Measurements from ENCODE around the gene CAMK2N1.
A peak's percentile ranks its signal among the peaks of the same experiment; 100 is the strongest.
"Not testable (repeated sequence)": the region's sequence is repeated elsewhere in the genome, so short reads cannot be mapped to it uniquely, and the experiment has no call there.

Gene CAMK2N1

DNA sequence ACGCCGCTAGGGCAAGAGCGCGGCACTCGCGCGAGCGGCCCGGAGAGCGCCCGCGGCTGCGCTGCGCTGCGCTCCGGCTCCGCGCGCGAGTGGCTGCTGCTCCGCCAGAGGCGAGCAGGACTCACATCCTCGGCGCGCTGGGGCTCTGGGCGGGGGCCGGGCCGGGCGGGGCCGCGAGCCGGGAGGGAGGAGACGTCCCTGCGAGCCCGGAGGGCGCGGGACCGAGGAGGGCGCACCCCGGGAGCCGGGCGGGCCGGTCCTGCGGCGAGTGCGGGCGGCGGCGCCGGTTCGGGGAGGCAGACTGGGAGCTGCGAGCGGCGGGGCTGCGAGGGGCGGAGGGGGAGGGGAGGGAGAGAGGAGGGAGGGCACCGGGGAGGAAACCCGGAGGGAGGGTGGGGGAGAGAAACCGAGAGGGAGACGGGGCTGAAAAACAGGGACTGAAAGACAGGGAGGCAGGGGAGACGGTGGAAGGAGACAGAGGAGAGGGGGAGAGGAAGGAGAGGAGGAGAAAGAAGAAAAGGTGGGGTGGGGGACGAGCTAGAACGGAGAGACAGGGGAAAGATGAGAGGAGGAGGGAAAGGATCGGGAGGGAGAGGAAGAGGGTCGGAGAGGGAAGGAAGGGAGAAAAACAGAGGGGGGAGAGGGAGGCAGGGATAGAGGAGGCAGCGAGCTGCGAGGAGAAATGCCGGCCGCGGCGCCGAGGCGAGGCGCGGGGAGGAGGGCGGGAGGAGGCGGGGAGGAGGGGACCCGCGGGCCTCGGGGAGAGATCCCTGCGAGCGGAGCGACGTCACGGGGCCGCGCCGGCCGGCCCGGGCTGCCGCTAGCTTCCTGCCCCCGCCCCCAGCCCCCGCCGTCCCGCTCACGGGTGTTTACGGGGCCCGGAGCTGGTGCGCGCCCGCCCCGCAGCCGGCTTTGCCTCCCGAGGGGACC lies at the start of gene CAMK2N1:
Gene CAMK2N1 (minus strand): TSS at position 684 of the 930 bp plus-strand sequence. CDS start 831 bp downstream, outside the sequence.
- no peak for FAIRE-seq

DNA sequence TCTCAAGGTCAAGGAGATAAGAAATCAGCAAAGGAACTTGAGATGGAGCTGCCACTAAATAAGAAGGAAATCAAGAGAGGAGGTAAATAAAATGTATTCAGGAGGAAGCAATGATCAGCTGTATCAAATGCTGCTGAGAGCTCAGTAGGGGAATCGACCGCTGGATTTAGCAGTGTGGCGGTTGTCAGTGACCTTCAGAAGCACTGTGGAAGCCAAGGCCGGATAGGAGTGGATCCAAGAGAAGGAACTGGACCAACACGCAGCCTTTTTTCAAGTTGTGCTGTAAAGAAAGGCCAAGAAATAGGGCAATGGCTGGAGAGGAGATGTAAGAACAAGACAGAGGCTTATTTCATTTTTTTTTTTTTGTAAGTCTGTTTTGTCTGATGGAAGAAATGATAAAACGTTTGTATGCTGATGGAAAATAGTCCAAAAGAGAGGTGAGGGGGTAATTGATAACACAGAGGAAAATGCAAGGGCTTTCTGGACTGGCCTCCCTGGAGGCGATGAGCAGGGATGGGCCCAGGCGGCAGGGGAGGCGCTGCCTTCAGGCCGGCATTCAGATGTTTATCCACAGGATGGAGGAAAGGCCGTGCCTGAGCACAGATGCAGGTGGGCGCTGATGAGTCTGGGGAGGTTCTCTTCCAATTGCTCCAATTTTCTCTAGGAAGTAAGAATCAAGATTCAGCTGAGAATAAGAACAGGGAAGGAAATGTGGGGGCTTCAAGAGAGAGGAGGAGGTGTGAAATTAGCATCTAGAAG lies 48.8 kb upstream of the CAMK2N1 start:
- FAIRE-seq: no peak

DNA sequence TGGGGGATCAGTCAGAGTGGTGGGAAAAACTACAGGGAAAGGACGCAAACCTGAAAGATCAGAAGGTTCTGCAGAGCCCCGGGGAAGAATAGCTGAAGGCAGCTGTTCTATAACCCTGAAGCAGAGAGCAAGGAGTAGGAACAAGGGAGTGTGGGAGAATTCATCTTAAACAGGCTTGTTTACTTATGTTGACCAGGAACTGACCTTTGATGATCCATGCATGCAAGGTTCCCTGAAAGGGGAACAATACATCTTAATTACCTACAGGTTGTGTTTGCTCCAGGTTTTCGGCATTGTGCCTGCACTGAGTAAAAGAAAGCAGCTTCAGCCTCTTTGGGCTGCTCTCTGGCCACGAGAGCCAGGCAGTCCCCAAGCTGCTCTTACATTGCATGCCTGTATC lies 47.6 kb upstream of the CAMK2N1 start:
- FAIRE-seq: no peak

DNA sequence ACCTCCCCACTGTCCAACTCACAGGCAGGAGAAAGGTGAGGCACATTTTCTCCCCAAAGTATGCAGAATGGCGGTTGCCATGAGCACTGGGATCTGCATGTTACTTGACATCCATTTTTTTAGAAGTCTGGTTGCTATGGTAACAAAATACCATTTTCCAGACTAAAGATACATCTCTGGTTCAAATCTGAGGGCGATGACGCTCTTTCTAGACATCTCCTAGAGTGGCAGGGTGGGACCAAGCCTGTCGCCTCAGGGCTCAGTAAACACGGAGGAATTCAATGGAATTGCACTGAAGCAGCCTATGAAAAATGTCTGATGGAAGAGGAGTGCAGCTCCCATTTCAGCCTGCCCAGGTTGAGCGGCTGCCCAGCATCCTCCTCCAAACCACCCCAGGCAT lies 44.9 kb upstream of the CAMK2N1 start:
- FAIRE-seq: no peak

DNA sequence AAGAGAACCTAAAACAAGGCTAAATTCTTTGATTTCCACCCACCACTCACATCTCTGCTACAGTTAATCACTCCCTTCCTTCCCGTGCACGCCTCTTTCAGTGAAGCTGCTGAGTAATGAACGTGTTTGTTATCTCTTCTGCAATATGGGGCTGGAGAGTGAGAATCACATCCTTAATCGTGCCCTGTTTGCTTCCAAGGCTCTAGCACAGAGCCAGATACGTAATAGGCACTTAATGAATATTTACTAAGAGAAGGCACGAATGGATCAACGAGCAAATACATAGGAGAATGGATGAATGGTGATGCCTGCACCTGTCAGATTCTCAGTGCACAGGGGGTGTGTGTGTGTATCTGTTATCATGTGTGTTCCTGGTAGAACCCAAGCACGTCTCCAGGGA lies 44.3 kb upstream of the CAMK2N1 start:
- FAIRE-seq: no peak

DNA sequence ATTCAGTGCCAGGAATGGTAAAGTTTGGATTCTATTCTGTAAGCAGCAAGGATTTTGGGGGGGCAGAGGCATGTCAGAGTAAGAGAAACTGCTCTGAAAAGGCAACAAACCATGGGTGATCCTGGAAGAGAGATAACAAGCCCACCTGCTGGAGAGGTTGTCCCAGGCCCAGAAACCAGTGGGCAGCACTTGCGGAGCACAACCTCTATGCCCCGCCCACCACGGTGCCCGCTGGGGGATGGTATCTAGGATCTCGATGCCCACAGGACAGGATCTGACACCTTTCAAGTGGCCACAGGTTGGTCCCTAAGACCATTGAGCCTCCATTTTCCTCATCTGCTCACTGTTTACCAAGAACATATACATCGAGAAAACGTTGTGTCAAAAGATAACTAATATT lies 42.2 kb upstream of the CAMK2N1 start:
- FAIRE-seq: no peak

DNA sequence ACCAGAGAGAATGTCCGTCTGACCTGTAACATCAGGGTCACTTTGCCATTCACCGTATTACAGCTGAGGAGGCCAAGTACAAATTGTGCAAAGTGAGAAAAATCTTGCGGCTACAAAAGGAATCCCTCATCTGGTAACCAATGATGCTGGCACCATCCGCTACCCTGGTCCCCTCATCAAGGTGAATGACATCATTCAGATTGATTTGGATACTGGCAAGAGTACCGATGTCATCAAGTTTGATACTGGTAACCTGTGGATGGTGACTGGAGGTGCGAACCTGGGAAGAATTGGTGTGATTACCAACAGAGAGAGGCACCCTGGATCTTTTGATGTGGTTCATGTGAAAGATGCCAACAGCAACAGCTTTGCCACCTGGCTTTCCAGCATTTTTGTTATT lies 40.3 kb upstream of the CAMK2N1 start:
- no peak for FAIRE-seq

DNA sequence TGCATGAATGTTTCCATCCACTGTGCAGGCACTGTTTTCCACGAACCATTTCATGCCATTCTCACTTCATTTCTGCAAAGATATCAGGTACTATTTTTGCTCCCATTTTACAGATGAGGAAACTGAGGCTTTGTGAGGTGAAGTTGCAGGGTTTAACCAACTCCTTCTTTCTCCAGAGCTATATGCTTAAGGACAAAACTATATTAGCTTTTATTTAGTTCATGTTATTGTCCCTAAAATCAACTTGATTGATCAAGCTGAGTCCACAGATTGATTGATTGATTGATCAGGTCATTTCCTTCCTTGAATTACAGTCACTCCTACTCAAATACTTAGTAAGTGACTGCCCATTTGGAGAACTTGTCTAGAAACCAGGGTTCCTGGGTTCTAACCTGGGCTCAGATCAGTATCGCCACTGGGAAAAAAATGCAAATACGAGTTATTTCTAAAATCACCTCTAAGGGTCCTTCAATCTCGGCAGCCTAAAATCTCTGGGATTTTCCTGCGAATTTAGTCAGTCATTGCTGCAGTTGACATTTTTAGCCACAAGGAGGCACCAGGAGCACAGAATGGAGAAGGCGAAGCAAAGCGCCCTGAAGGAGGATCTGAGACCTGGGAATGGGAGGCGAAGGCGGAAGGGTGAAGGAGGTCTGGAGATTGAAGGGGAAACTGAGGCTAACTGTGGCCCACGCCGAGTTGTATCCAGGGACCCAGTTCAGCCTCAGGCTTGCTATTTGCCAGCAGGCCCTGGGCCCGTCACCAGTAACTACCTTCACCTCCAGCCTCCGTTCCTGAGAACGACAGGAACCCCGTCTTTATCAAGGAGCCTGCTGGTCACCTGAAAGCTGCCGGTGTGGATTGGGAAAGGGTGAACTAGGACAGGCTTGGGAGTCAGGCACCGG lies 36.2 kb upstream of the CAMK2N1 start:
- no peak for FAIRE-seq

DNA sequence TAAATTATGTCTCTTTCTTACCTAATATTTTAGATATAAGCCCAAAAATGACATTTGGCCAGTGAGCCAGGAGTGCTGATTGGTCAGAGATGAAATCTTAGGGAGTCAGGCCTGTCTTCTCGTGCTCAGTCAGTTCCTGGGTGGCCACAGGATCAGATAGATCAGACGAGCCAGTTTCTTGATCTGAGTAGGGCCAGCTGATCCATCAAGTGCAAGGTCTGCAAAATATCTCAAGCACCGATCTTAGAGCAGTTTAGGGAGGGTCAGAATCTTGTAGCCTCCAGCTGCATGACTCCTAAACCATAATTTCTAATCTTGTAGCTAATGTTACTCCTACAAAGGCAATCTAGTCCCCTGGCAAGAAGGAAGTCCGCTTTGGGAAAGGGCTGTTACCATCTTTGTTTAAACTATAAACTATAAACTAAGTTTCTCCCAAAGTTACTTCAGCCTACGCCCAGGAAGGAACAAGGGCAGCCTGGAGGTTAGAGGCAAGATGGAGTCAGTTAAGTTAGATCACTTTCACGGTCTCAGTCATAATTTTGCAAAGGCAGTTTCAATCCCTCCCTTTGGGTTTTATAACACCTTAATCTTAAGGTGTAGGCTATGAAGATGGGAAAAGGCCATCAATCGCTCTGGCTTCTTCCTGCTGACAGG lies 33.7 kb upstream of the CAMK2N1 start:
- FAIRE-seq: not testable (repeated sequence)

DNA sequence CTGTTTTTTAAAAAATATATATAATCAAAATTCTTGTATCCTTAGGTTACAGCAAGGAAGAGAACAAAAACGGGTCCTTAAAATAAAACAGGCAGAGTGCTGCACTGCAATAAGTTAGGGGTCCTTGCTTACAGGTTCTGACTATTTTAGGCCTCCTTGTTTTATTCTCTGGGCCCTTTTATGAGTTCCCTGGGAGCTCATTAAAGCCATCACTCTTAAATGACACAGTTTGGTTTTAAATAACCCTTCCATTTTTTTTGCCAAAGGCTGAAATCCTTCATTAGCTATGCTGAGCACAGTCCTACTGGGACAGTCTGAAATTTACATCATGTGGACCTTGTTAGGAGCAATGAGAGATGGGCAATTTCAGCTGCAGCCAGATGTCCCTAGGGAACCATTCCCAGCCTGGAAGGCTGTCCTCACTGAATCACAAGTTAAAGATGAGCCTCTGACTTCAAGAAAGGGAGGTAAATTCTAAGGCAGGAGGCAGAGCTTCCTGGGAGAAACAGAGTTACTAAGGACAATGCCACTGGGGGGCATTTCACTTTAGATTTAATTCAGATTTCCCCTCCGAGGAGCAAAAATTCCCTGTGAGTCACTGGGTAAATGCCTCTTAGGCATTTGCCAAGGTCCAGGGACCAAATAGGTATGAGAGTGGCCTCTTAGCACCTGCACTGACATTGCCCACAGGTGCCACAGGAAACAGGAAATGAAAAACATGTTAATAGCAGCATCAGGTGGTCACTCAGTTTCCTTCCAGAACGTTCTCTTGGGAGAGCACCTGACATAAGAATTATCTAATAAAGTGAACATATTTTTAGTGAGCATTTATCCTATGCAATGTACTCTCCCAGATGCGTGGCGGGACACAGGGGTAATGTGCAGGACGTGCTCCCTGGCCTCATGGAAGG lies 25.8 kb upstream of the CAMK2N1 start:
- FAIRE-seq: no peak

DNA sequence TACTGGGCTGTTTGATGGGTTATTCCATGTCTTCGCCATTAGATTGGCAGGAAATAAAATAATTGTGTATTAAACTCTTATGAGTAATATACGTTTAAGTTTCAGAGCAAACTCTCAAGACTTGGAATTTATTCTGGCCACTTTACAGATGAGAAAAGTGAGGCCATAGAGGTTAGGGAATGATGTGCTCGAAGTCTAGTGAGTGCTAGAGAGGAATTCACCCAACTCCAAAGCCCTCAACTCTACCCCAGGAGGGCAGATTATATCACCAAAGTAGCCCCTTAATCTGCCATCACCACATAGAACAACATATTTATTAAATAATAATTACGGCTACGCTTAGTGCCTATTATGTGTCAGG lies 22.4 kb upstream of the CAMK2N1 start:
- no peak for FAIRE-seq

DNA sequence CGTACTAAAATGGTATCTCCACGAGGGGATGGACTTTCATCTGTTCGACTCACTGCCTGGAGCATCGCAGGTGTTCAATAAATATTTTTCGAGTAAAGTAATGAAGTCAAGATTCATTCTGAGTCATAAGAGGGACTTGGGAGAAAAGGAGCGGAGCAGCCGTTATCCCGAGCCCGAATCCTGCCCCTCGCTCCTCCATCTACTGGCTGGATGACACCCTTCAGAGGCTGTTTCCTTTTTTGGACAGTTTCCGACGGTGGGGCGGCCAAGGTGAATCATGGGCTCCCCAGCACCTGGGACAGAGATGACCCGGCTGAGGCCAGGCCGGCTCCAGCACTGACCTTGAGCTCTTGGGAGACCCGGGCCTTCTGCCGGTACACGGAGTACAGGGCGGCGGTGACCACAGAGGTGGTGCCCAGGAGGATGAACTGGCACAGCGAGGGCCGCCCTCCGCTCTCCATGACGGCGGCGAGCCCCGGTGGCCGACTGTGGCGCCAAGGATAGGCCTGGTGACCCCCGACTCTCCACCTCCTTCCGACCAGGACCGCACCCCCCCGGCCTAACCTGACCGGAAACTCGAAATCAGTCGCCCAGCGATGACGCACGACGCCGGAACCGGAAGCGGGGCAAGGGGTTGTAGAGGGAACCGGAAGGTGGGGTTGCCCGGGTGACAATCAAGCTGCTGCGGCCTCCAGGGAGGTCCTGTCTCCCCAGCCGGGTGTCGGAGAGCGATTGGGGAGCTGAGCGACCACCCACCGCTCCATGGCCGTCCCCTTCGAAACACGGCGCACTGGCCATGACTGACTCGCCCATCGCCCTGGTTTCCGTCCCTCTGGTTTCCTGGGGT lies 21.8 kb upstream of the CAMK2N1 start, which contains the start of gene MUL1:
Gene MUL1 (minus strand): TSS at position 588 of the 847 bp plus-strand sequence. CDS start 127 bp downstream, at position 461.
- FAIRE-seq: peak; percentile 9

DNA sequence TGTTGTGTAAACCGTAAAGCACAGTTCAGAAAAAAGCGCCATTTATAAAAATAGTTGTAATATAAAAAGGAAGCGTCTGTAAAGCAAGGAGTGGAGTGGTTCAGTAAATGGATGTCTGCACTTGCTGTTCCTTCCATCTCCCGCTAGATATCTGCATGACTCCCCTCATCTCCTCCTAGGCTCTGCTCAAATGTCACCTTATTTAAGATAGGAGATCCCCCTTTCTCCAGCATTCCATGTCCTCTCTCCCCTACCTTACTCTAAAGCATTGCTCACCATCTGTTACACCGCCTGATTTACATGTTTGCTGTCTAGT lies 21.2 kb upstream of the CAMK2N1 start:
- no peak for FAIRE-seq

DNA sequence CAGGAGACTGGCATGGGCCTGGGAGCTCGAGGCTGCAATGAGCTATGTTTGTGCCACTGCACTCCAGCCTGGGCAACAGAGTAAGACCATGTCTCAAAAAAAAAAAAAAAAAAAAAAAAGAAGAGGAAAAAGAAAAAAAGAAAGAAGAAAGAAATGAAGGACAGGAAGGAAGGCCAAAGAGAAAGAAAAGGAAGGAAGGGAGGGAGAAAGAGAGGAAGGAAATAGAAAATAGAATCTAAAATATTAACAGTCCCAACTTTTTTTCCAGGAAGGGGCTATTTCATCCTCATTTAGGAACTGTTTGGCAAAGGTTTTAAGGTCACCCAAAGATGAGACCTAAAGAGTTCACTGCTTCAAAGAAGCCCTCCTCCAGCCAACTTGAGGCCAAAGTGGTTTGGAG lies 19.5 kb upstream of the CAMK2N1 start:
- no peak for FAIRE-seq

DNA sequence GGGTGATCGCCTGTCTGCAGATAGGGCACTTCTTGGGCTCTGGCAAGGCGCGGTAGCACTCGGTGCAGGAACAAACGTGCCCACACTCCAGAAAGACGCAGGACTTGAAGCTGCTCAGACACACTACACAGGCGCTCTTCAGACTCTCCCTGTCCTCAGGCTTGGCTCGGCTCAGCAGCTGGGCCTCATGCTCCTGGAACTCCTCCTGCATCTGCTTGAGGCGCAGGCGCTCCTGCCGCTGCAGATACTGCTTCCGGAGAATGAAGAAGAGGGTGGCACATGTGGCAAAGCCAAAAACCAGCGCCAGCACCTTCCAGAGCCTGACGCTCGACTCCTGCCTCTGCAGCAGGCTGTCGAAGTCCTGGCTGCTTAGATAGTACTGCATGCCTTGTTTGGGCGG lies 14.7 kb upstream of the CAMK2N1 start:
- FAIRE-seq: no peak

DNA sequence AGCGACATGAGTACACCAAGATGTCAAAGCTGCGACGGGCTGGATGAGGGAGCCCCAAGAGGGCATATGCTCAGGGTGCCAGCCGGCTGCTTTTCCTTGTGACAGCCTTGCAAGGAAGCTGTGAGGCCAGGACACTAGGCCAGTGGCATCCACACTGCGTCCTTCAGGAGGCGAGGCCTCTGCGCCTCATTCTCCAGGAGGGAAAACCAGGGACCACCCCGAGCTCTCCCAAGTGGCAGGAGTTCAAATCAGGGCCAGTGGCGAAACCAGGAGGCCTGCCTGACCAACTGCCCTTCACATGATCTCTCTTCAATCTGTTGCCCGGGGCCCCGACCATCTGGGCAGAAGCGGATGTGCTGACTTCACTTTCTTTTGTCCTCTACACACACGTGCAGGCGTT lies 13.7 kb upstream of the CAMK2N1 start:
- FAIRE-seq: no peak

DNA sequence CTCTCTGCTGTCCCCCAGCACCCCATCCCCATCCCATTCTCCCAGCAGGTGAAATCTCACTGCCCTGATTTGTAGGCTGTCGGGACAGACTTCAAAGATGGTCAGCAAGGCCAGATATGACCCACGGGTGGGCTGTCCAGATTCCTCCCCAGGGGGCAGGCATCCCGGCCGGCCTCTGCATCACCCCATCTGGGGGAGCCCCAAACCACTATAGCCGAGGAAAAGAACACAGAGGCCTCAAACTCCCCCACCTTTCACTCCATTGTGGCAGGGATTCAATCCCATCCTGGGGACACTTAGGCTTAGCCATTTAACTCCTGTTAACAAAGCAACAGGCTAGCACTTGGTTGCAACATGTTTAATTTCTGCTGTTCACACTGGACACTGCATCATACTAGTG lies 13.1 kb upstream of the CAMK2N1 start:
- no peak for FAIRE-seq

DNA sequence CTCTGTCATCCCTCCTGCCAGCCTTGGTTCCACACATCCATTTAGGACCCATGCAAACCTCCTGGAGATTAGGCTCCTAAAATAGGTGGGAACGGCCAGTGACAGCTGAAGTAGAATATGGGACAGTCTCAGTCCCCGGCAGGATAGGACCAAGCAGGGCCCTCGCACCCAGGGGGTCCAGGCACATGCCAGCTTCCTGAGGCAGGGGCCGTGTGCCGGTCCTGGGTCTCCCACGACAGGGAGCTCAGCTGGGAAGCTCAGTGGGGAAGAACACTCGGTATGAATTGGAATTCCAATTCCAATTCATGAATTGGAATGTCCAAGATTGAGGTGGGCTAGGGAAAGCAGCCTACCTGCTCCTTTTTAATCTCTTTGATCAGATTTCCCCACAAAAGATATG lies 12.1 kb upstream of the CAMK2N1 start:
- FAIRE-seq: no peak

DNA sequence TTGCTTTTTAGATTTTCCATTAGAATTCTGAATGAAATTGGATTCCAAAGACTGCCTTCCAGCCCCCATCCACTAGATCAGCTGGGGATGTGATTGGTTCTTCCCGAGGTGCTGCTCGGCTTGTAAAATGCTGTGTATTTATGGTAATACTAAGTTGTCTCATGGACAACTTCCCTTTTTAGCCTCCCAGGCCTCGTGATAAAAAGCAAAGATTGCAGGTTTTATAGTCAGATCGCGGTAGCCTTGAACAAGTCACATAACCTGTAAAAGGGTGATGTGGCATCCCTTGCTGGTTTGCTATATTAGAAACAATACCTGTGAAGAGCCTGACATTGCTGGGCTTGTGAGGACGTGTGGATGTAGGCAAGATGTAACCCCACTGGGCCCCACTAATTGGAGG lies 11.5 kb upstream of the CAMK2N1 start:
- no peak for FAIRE-seq

DNA sequence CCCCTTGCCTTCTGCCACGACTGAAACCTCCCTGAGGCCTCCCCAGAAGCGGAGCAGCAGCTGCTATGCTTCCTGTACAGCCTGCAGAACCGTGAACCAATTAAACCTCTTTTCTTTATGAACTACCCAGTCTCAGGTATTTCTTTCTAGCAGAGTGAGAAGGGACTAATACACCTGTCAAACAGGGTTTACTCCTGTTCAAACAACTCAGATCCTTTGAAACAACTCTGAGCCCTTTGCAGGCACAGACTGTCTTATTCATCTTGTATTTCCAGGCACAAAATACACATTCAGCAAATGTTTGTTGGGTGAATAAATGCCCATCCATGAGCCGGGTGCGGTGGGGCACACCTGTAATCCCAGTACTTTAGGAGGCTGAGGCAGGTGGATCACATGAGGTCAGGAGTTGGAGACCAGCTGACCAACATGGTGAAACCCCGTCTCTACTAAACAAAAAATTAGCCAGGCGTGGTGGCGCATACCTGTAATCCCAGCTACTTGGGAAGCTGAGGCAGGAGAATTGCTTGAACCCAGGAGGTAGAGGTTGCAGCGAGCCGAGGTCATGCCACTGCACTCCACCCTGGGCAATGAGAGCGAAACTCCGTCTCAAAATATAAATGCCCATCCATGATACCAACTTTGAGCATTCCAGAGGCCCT lies 10.8 kb upstream of the CAMK2N1 start:
- not testable (repeated sequence) for FAIRE-seq

Measured in islet of Langerhans (tissue), 1 donor.